K562 (cell line): ENCODE results near the gene HSPA1L. TPM values are rescaled to one million over a fixed set of nuclear protein-coding genes. Genes with fewer than 3 reads are reported as not detected.

Source experiments
- BCOR ChIP-seq: fragments of 450-650 bp; IDR thresholded peaks from 2 replicates; pipeline ENCODE4 v1.6.1; 2016
- BHLHE40 ChIP-seq: IDR thresholded peaks from 2 replicates; pipeline ENCODE4 v1.6.1; 2011; ENCODE audit warnings: low read length, improper control_type of control experiment
- CBX2 ChIP-seq: fragments of 200-600 bp; sonication (generic); IDR thresholded peaks from one replicate; pipeline ENCODE4 v1.6.1; 2012; ENCODE audit warnings: mild to moderate bottlenecking, low read length, inconsistent platforms; ENCODE audit not compliant: insufficient read depth, poor library complexity, severe bottlenecking
- CEBPZ ChIP-seq: fragments of 150-350 bp; IDR thresholded peaks from 2 replicates; pipeline ENCODE4 v1.6.1; 2014; ENCODE audit warnings: low read depth, mild to moderate bottlenecking, low read length, borderline replicate concordance
- FOXA1 ChIP-seq: fragments of 450-650 bp; IDR thresholded peaks from 2 replicates; pipeline ENCODE4 v1.6.1; 2016; ENCODE audit warnings: mild to moderate bottlenecking, borderline replicate concordance
- IRF9 ChIP-seq: fragments of 450-650 bp; IDR thresholded peaks from 2 replicates; pipeline ENCODE4 v1.6.1; 2016; ENCODE audit warnings: missing biosample characterization, missing genetic modification characterization
- KLF16 ChIP-seq: IDR thresholded peaks from 2 replicates; pipeline ENCODE4 v1.6.1; 2016; ENCODE audit warnings: antibody characterized with exemption
- MAZ ChIP-seq, 2 experiments: fragments of 450-650 bp in 1 of 2; sonication (generic) in 1 of 2; formaldehyde crosslinking; IDR thresholded peaks in 1 of 2; conservative IDR thresholded peaks in 1 of 2; 2 replicates each; pipeline versions ENCODE4 v1.4.0 to v1.5.0; 2020; ENCODE audit warnings: mild to moderate bottlenecking in 1 of 2, missing genetic modification reagents in 1 of 2
- MTA1 ChIP-seq: fragments of 450-650 bp; IDR thresholded peaks from 2 replicates; pipeline ENCODE4 v1.6.1; 2017; ENCODE audit warnings: borderline replicate concordance
- NCOA1 ChIP-seq: fragments of 450-650 bp; IDR thresholded peaks from 2 replicates; pipeline ENCODE4 v1.6.1; 2016; ENCODE audit warnings: low read depth
- POLR2AphosphoS5 ChIP-seq: IDR thresholded peaks from 2 replicates; pipeline ENCODE4 v1.6.1; 2011; ENCODE audit warnings: mild to moderate bottlenecking, low read depth, low read length, moderate library complexity; ENCODE audit not compliant: control insufficient read depth, insufficient read depth
- POLR3G ChIP-seq: IDR thresholded peaks from 2 replicates; pipeline ENCODE4 v1.6.1; 2011; ENCODE audit not compliant: insufficient read length, insufficient replicate concordance; ENCODE audit errors: extremely low read depth
- RBBP5 ChIP-seq: fragments of 200-600 bp; sonication (generic); IDR thresholded peaks from 2 replicates; pipeline ENCODE4 v1.6.1; 2012; ENCODE audit warnings: borderline replicate concordance, mild to moderate bottlenecking, low read length, control low read depth, inconsistent platforms; ENCODE audit not compliant: insufficient read depth, poor library complexity, severe bottlenecking
- SP1 ChIP-seq: sonication (generic); formaldehyde crosslinking; IDR thresholded peaks from 2 replicates; pipeline ENCODE4 v1.8.1; 2022; ENCODE audit warnings: mild to moderate bottlenecking, missing genetic modification reagents
- SPI1 ChIP-seq: IDR thresholded peaks from 2 replicates; pipeline ENCODE4 v1.6.1; 2011; ENCODE audit warnings: low read depth, low read length, control low read depth, borderline replicate concordance
- SRF ChIP-seq, 2 experiments: fragments of 250-450, 450-650 bp in 1 of 2; sonication (Bioruptor Pico) in 1 of 2; sonication (generic) in 1 of 2; formaldehyde crosslinking; IDR thresholded peaks; 2 replicates each; pipeline versions ENCODE4 v1.5.0 to v1.5.1; 2020 to 2022; ENCODE audit warnings: mild to moderate bottlenecking in 1 of 2, missing genetic modification reagents in 1 of 2
- ZBTB43 ChIP-seq: sonication (generic); formaldehyde crosslinking; IDR thresholded peaks from 2 replicates; pipeline ENCODE4 v1.8.0; 2023; ENCODE audit warnings: mild to moderate bottlenecking, missing genetic modification reagents
- ZNF174 ChIP-seq: fragments of 250-450 bp; sonication (Bioruptor Pico); IDR thresholded peaks from 2 replicates; pipeline ENCODE4 v1.4.0; 2020; ENCODE audit warnings: mild to moderate bottlenecking
- polyA plus RNA-seq, 8 experiments: library from polyadenylated mRNA; depleted of rRNA in 4 of 8; stranded (reverse) in 5 of 8; unstranded in 3 of 8; fragments of >200 nt; fragmentation: Nextera tagmentation in 2 of 8; fragmentation: Illumina TruSeq in 1 of 8; extraction: Ambion mirVana in 2 of 8; extraction: Trizol in 1 of 8; gene quantifications; 2 replicates each; pipeline versions ENCODE4 v1.2.1 to v1.2.3, GENCODE V29; 2011 to 2014; ENCODE audit warnings: inconsistent platforms in 1 of 8, missing spikeins in 1 of 8
- total RNA-seq, 7 experiments: library from RNA; depleted of rRNA in 6 of 7; stranded (reverse); fragments of >200 nt in 6 of 7; fragmentation: Illumina TruSeq in 2 of 7; extraction: Trizol in 2 of 7; gene quantifications; 2 replicates each; pipeline versions ENCODE4 v1.2.1 to v1.2.3, GENCODE V29; 2011 to 2021; ENCODE audit warnings: low replicate concordance in 1 of 7

HSPA1L gene
- total and polyA plus RNA-seq, 9 of the 15 experiments (the other 6 are each of a cell fraction or from before 2014, with no cell fraction given), result 0.14 to 2.1 (median 1.3) TPM

GRCh38 chr6:31836474-31837368 is 21.6 kb upstream of the HSPA1L start (continued):
- 0 out of 2 replicates have a peak, but pooled peaks have one; percentile 4 for TF ChIP-seq CEBPZ
- TF ChIP-seq MAZ (CRISPR knock-in tag; conservative IDR thresholded peaks at IDR 0.05 in 1 of 2, IDR thresholded peaks at IDR 0.05 in 1 of 2), result 0 out of 4 replicates have a peak, but pooled peaks of 1 of the 2 experiments have one; percentile 34
- no peak for TF ChIP-seq BCOR
- no peak for TF ChIP-seq FOXA1
- 0 out of 2 replicates have a peak, but pooled peaks have one; percentile 6 for TF ChIP-seq NCOA1
- TF ChIP-seq IRF9, result 0 out of 2 replicates have a peak, but pooled peaks have one; percentile 44
- peak; percentile 47 for TF ChIP-seq RBBP5
- TF ChIP-seq ZNF174 (CRISPR knock-in tag), result no peak
- TF ChIP-seq SPI1, result peak; percentile 78
- TF ChIP-seq POLR2AphosphoS5, result no peak; the same call in 1 of the 2 replicates
- no peak for TF ChIP-seq ZBTB43 (CRISPR knock-in tag)
- TF ChIP-seq POLR3G, result no peak
- TF ChIP-seq SRF (CRISPR knock-in tag; IDR thresholded peaks at IDR 0.05), result peak in 1 of 2 experiments; percentile 70; a peak in 1 of 4 replicates
- TF ChIP-seq KLF16, result no peak
- 0 out of 2 replicates have a peak, but pooled peaks have one; percentile 22 for TF ChIP-seq MTA1
- peak; percentile 59 for TF ChIP-seq SP1 (CRISPR knock-in tag)
- no peak for TF ChIP-seq CBX2
- TF ChIP-seq BHLHE40, result no peak
